CD4-positive, alpha-beta T cell treated with Interleukin-2 at 100 ng/mL for 4 hours (primary cell): ENCODE results near the gene HIVEP3.

ENCODE experiments used
- DNase-seq: peaks from one replicate; pipeline ENCODE4 v3.0.0-alpha.2; 2020; ENCODE audit warnings: low spot score

HIVEP3 gene

DNA sequence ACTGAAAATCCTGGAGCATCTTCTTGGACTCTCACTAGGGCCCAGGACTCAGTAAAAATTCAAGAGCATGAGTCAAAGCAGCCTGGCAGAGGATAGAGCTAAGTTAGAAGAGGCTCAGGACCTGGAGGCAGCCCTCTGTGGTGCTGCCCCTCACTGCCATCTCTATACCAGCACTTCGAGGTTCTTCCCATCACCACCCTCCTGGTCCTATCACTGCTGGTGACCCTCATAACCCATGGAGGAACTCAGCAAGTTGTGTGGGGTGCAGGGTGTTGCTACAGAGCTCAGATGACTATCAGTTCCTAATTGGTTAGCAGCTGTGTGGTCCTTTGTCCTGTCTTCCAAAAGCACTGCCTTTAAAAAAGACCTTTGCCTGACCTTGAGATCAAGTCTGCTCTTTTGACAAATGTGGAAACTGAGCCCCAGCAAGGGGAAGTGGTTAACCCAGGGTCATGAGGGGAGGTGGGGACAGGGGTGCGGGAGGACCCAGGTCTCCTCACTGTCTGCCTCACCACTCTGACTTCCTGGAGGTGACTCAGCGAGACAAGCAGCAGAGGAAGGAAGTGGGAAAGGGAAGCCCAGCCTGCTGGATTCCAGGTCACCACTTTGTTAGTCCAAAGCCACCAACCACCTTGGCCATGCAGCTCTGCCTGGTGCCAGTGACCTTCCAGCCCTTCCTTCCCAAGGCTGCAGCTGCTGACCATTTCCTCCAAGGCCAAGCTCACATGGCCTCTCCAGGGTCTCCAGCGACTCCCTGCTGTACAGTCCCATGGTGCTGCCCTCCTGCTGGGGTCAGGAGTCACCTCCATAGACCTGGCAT lies 234.8 kb downstream of the HIVEP3 start:
- peak; percentile 46 for DNase-seq

DNA sequence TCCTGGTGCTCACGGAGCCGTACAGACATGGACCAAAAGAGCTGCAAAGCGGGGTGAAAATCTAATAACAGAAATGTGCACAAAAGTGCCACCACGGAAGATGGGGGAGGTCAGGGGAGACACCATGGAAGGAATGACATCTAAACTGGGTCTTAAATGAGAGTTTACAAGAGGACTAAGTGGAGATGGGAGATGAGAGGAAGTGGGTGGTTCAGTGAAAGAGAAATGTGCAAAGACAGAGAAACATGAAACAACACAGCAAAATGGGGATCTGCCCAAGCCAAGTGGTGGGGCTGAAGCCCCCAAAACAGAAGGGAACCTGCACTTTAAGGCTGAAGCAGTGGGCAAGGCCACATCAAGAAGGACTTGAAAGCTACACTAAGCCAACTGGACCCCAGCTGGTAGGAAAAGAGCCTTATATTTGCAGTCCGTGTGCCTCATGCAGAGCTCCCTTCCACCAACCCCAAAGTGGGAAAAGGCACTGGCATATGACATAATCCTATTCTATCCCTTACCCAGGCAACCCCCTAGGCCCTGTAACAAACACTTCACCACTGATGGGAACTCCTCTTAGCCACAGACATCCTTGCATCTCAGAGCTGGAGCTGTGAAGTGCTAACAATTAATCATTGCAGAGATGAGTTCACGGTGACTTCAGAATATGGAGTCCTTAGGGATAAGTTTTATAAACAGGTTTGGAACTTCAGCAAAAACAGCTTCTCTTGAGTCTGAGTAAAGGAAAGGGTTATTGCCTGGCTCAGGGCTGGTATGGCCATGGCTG lies 235.7 kb downstream of the HIVEP3 start:
- DNase-seq = no peak

DNA sequence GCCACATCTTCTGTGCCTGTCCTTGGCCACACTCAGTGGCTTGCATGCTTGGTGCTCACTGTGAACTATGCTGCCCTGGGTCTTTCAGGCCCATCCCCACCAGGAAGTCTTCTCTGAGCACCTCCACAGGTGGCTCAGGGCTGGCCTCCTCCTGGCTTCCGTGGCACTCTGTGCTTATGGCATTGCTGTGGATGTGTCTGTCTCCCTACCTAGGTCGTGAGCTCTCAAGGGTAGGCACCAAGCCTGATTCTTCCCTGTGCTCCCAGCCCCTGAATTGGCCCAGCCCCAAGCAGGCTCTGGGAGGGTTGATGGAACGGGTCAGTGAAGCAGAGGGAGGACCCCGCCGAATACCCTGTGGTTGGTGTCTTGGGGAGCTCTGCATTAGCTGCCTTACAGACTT lies 236.6 kb downstream of the HIVEP3 start:
- no peak for DNase-seq

DNA sequence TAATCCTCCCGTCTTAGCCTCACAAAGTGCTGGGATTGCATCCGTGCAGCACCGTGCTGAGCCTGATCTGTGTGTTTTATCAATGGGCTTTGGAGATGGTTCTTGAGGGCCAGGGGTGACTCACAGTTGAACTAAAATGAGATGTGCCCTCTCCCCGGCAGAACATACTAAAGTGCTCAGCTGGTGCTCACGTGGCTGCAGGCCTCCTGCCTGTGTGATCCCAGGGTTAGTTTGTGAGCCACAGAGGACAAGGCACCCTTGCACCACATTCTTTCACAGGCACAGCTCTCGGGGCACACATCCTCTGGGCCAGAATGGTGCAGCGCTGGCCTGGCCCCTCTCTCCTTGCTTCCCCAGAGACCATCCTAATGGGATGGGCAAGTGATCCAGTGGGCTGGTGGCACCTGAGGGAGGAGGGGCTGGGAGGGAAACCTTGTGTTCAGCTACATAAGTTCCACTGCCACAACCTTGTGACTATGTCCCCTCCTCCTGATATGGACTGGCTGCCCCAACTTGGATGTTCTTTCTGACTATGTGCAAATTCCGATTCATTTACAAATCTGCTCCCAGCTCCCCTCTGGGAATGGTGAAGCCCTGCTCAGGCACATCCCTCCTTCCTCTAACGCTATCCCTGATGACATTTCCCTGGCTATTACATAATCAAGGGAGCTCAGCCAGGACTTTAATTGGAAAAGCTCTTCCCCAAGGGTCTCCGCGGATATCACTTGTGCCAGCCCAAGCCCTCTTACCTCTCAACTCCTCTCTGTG lies 237.2 kb downstream of the HIVEP3 start:
- DNase-seq = no peak

DNA sequence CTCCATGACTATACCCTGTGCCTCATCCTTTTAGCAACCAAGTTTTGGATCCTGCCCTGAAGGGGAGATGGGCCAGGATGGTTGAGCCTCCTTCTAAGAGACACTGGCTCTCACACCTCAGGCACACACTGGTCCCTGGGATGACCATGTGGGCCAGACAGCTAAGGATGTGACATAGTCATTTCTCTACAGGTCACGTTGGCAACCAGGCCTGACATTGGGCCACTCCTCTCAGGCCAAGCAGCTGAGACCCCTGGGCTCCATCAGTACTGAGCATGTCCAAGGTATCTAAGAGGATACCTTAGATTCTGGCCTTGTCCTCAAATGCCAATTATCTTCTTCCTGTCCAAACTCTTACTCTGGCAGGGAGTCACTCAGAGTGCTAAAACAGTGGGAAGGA lies 238.7 kb downstream of the HIVEP3 start:
- DNase-seq = no peak

GRCh38 chr1:41679531-41679930 lies 239.2 kb downstream of the HIVEP3 start:
- no peak for DNase-seq

DNA sequence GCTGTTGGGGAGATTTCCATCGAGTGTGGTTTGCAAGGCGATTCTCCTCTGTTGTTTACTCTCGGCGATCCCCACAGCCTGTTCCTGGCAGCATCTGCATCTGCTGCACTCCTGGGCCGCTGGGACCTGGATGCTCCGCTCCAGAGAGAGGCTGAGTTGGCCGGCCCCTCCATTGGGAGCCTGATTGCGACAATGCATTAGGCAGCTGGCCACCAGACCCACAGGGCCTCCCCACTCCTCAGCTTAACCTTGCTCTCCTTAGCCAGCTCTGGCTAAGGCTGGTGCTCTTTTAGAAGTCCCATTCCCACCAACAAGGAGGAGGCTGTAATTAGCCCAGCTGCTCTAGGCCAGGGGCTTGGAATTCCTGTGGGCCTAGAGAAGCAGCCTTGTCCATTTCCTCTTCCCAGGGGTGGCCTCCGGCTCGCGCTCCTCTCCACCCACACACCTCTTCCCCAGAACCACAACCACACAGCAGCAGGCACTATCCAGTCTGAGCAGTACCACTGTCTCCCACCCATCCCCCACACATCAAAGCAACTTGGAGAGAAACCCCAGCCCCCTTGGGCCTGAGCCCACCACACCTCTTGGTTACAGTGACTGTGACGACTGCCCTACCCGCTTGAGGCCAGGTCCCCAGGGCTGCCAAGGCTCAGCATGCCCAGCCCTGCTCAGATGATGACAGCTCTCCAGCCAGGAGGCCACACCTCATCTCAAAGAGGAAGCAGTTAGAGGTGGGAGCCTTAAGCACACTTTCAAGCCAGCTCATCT lies 240.4 kb downstream of the HIVEP3 start:
- no peak for DNase-seq

DNA sequence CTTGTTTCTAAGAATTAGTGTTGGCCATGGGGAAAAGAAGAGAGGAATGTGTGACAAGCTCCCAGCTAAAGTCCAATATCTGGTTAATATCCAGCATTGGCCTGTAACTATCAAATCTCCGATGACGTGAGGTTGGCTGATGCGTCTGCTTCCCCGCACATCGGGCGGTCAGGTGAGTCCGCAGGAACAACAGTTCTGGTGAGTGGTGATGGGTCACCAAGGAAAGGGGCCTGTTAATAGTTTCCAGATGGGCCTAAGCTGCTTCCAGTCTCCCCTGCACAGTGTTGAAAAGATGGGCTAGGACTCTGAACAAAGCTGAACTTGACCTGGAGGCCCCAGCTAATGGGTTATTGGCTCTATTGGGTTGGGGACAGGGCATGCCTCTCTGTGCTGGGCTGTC lies 241.1 kb downstream of the HIVEP3 start:
- DNase-seq = no peak

GRCh38 chr1:41675401-41675800 lies 243.3 kb downstream of the HIVEP3 start:
- DNase-seq = no peak

DNA sequence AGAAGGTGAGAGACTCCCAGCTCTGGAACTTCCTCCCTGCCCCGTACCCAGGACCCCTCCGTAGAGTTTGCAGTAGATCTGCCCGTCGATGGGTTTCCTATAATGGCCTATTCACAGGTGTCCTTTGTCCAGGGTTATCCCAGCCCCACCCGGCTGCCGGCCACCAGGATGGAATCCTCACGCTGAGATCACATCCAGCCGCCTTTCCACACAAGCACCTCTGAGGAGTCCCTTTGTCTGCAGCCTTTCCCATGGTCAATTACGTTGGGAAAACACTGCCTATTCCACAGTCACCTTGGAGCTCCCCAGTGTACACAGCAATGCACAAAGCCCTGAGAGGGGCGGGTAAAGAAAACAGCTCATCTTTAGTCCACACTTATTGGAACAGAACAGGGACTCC lies 244.2 kb downstream of the HIVEP3 start:
- no peak for DNase-seq

GRCh38 chr1:41673806-41674205 lies 244.9 kb downstream of the HIVEP3 start:
- DNase-seq = peak; percentile 53

DNA sequence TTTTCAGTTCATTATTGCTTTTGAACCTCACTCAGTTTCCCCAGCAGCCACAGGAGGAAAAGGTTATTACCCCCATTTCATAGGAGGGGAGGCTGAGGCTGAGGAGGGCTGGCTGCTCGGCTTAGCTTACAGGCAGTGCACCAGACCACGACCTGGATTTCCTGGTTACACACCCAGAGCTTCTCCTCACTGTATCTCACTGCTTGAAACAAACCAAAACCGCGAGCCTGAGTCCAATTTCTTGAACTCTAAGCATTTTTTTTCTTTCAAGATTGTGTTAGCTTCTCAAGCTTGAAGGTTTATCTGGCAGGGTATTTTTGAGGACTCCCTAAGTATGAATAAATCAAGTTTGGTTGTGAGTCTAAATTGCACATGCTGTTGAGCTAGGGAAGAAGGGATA lies 245.3 kb downstream of the HIVEP3 start:
- DNase-seq = peak; percentile 74

DNA sequence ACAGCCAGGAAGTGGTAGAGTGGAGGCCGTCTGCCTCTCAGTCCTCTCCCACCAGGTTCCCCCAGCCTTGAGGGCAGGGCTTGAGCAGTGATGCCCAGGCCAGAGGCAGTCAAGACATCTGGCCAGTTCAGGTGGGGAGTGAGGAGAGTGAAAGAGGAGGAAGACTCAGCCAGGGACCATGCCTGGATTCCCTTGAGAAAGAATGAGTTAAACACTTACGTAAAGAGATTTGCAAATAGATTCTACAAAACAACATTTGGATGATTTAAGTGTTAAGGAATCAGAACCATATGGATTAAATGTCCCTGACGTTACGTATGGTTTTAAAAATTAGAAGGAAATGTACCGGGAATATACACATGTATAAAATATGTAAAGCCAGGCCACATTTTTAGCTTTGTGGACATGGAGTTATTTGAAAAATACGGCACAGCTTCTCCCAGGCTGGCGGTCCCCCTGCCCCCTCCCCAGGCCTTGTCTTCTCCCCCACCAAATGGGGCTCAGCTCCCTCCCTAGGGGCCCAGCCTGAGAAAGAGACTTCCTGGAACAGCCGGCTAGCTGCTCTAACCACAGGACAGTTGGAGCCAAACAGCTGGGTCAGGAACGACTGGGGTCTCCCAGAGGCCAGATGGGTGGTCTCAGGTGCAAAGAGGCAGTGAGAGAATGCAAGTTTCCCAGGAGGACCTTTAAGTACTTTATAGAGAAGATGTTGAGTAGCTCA lies 245.9 kb downstream of the HIVEP3 start:
- no peak for DNase-seq

- no peak for DNase-seq
These were observed 246.5 kb downstream of the HIVEP3 start for GRCh38 chr1:41672173-41672572.

GRCh38 chr1:41671116-41671755 lies 247.5 kb downstream of the HIVEP3 start:
- no peak for DNase-seq

DNA sequence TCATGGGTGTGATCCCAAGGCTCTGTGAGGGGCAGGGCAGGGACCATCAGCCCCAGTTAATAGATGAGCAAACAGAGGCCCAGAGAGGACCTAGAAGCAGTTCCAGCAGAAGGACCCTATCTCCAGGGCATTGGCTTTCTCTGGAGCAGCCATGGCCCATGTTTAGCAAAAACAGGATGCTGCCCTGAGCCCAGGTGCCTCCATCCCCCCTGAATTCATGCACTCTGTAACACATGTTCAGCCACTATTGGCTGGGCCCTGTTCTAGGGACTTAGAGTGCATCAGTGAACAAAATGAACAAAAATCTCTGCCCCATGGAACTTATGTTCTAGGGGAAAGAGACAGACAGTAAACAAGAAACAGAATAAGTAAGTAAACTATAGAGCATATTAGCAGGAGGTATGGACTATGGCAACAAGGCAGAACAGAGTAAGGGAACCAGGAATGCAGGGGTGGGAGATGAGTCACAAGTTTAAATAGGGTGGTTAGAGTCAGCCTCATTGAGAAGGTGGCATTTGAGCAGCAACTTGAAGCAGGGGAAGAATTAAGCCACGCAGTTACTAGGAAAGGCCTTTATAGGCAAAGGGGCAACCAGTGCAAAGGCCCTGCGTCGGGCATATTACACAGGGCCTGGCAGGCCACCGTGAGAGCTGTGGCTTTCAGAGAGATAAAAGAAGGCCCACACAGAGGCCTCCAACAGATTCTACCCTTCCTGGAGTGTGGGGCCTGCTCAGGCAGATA lies 248.3 kb downstream of the HIVEP3 start:
- no peak for DNase-seq

DNA sequence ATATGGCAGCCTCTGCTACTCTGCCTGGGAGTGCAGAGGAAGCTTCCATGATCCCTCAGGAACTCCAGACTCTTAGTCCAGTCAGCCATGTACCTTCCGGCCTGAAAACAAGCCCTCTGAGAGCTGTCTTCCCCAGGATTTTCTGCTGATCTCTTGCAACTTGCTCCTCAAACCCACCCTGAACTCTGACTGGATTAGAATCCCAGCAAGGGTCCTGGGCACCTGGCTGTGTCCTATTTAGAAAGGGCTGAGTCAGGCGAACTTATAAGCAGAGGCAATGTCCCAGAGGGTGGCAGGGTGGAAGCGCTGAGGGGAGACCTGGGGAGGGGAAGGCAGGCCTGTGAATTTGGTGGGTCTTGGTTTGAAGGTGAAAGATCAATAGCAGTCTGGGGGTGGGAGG lies 249.8 kb downstream of the HIVEP3 start:
- DNase-seq = no peak

GRCh38 chr1:41668054-41668660 lies 250.6 kb downstream of the HIVEP3 start:
- DNase-seq = no peak

GRCh38 chr1:41666981-41667631 lies 251.6 kb downstream of the HIVEP3 start:
- peak; percentile 86 for DNase-seq
